GM23338 (cell line): ENCODE measurements around the gene DPP10. TPM values are rescaled to one million over a fixed set of nuclear protein-coding genes. Genes with fewer than 3 reads are reported as not detected.

ENCODE experiments used
- ATAC-seq: fragments of 200-7000 bp; cut with Tn5 transposase; 3 replicates; pipeline ENCODE4 v1.9.1; 2020
- DNase-seq: peaks from one replicate; pipeline ENCODE4 v3.0.0-alpha.2; 2015; ENCODE audit warnings: low spot score
- H2AFZ ChIP-seq: fragments of 200-600 bp; sonication (generic); 2 replicates; pipeline ENCODE4 v1.8.0; 2016; ENCODE audit warnings: antibody characterized with exemption, mild to moderate bottlenecking, moderate library complexity
- H3F3A ChIP-seq: fragments of 200-600 bp; sonication (generic); replicated peaks from 2 replicates; pipeline ENCODE4 v1.8.0; 2017; ENCODE audit warnings: antibody characterized with exemption, mixed run types, low read depth
- H3K27ac ChIP-seq: fragments of 200-600 bp; sonication (generic); 2 replicates; pipeline ENCODE4 v1.6.1; 2016; ENCODE audit warnings: low read depth
- H3K27me3 ChIP-seq: fragments of 200-600 bp; sonication (generic); 2 replicates; pipeline ENCODE4 v1.8.0; 2016; ENCODE audit warnings: mild to moderate bottlenecking, mixed run types, moderate library complexity; ENCODE audit not compliant: insufficient read depth
- H3K36me3 ChIP-seq: fragments of 200-600 bp; sonication (generic); 2 replicates; pipeline ENCODE4 v1.8.0; 2016; ENCODE audit warnings: mild to moderate bottlenecking; ENCODE audit not compliant: insufficient read depth
- H3K4me1 ChIP-seq: fragments of 200-600 bp; sonication (generic); 2 replicates; pipeline ENCODE4 v1.8.0; 2016; ENCODE audit warnings: mild to moderate bottlenecking, moderate library complexity; ENCODE audit not compliant: insufficient read depth
- H3K4me2 ChIP-seq: fragments of 200-600 bp; sonication (generic); 2 replicates; pipeline ENCODE4 v1.7.1; 2017; ENCODE audit warnings: mixed run types
- H3K4me3 ChIP-seq: fragments of 200-600 bp; sonication (generic); 2 replicates; pipeline ENCODE4 v1.6.1; 2016; ENCODE audit warnings: mixed run types
- H3K79me2 ChIP-seq: fragments of 200-600 bp; sonication (generic); replicated peaks from 2 replicates; pipeline ENCODE4 v1.8.0; 2017; ENCODE audit warnings: mild to moderate bottlenecking; ENCODE audit not compliant: insufficient read depth
- H3K9me2 ChIP-seq: fragments of 200-600 bp; sonication (generic); 2 replicates; pipeline ENCODE4 v1.8.0; 2017; ENCODE audit not compliant: insufficient read depth
- H4K20me1 ChIP-seq: fragments of 200-600 bp; sonication (generic); replicated peaks from 2 replicates; pipeline ENCODE4 v1.8.0; 2017; ENCODE audit warnings: mild to moderate bottlenecking; ENCODE audit not compliant: insufficient read depth
- H3K27ac Mint-ChIP-seq: 2 replicates; pipeline ENCODE4 v1.8.0; 2020; ENCODE audit warnings: inconsistent platforms, mild to moderate bottlenecking, moderate library complexity, mixed read lengths
- H3K27me3 Mint-ChIP-seq: 3 replicates; pipeline ENCODE4 v1.8.0; 2022; ENCODE audit warnings: low read depth, mild to moderate bottlenecking, moderate library complexity, mixed read lengths, inconsistent platforms; ENCODE audit not compliant: insufficient read depth, poor library complexity
- H3K36me3 Mint-ChIP-seq: 3 replicates; pipeline ENCODE4 v1.8.0; 2021; ENCODE audit warnings: low read depth, mild to moderate bottlenecking, inconsistent platforms, moderate library complexity, mixed read lengths
- H3K4me1 Mint-ChIP-seq: 3 replicates; pipeline ENCODE4 v1.8.0; 2020; ENCODE audit warnings: mild to moderate bottlenecking, inconsistent platforms, mixed read lengths
- H3K4me3 Mint-ChIP-seq: 3 replicates; pipeline ENCODE4 v1.8.0; 2021; ENCODE audit warnings: moderate library complexity, mild to moderate bottlenecking, inconsistent platforms, mixed read lengths
- H3K9me3 Mint-ChIP-seq: 3 replicates; pipeline ENCODE4 v1.8.0; 2020; ENCODE audit warnings: moderate library complexity, mild to moderate bottlenecking, inconsistent platforms, mixed read lengths
- CREB1 ChIP-seq: fragments of 250-450 bp; sonication (Bioruptor Pico); IDR thresholded peaks from 2 replicates; pipeline ENCODE4 v1.5.0; 2020; ENCODE audit warnings: low read depth, mild to moderate bottlenecking, moderate library complexity
- EZH2 ChIP-seq: fragments of 200-600 bp; sonication (generic); IDR thresholded peaks from one replicate; pipeline ENCODE4 v1.8.0; 2017; ENCODE audit warnings: antibody characterized with exemption, mild to moderate bottlenecking, low read depth; ENCODE audit not compliant: unreplicated experiment
- EZH2phosphoT487 ChIP-seq: fragments of 200-600 bp; sonication (generic); IDR thresholded peaks from one replicate; pipeline ENCODE4 v1.8.1; 2018; ENCODE audit warnings: antibody characterized with exemption; ENCODE audit not compliant: unreplicated experiment
- JUNB ChIP-seq: IDR thresholded peaks from one replicate; pipeline ENCODE4 v1.6.1; 2016; ENCODE audit warnings: antibody characterized with exemption; ENCODE audit not compliant: unreplicated experiment
- NANOG ChIP-seq: IDR thresholded peaks from 2 replicates; pipeline ENCODE4 v1.6.1; 2016; ENCODE audit warnings: antibody characterized with exemption, borderline replicate concordance
- POLR2AphosphoS5 ChIP-seq: IDR thresholded peaks from 2 replicates; pipeline ENCODE4 v1.6.1; 2016; ENCODE audit warnings: antibody characterized with exemption, low read depth
- STAT1 ChIP-seq: IDR thresholded peaks from one replicate; pipeline ENCODE4 v1.6.1; 2016; ENCODE audit warnings: antibody characterized with exemption; ENCODE audit not compliant: unreplicated experiment
- ZNF114 ChIP-seq: fragments of 250-450 bp; sonication (Bioruptor Pico); IDR thresholded peaks from 2 replicates; pipeline ENCODE4 v1.5.0; 2020; ENCODE audit warnings: mild to moderate bottlenecking, moderate library complexity
- ZNF331 ChIP-seq: fragments of 250-450 bp; sonication (Bioruptor Pico); IDR thresholded peaks from 2 replicates; pipeline ENCODE4 v1.5.0; 2020; ENCODE audit warnings: low read depth, mild to moderate bottlenecking, moderate library complexity
- polyA plus RNA-seq: library from polyadenylated mRNA; unstranded; fragments of >200 nt; fragmentation: Nextera tagmentation; extraction: Ambion mirVana; gene quantifications from 2 replicates; pipeline ENCODE4 v1.2.1, GENCODE V29; 2016
- total RNA-seq: library from RNA; depleted of rRNA; stranded (reverse); fragments of >200 nt; shearing (Covaris generic); gene quantifications from 2 replicates; pipeline ENCODE4 v1.2.3, GENCODE V29; 2014
- TF ChIP-seq, protein P1 (sequence below): IDR thresholded peaks from 2 replicates; pipeline ENCODE4 v1.6.1; 2016; ENCODE audit warnings: antibody characterized with exemption
- TF ChIP-seq, protein P2 (sequence below): IDR thresholded peaks from one replicate; pipeline ENCODE4 v1.6.1; 2018; ENCODE audit warnings: antibody characterized with exemption; ENCODE audit not compliant: unreplicated experiment
- TF ChIP-seq, protein P3 (sequence below): fragments of 250-450 bp; sonication (Bioruptor Pico); IDR thresholded peaks from 2 replicates; pipeline ENCODE4 v1.5.0; 2020; ENCODE audit warnings: mild to moderate bottlenecking, moderate library complexity
- TF ChIP-seq, protein P4 (sequence below), 2 experiments: fragments of 200-600 bp in 1 of 2; sonication (generic) in 1 of 2; conservative IDR thresholded peaks; 2 replicates each; pipeline versions ENCODE4 v1.5.1 to v1.6.1; 2016 to 2017; ENCODE audit warnings: antibody characterized with exemption in 2 of 2, low read depth in 2 of 2, mild to moderate bottlenecking in 2 of 2, moderate library complexity in 1 of 2

The DPP10 gene
- total and polyA plus RNA-seq, 2 experiments from 2014 or later = 3.6 to 14.8 TPM

DNA sequence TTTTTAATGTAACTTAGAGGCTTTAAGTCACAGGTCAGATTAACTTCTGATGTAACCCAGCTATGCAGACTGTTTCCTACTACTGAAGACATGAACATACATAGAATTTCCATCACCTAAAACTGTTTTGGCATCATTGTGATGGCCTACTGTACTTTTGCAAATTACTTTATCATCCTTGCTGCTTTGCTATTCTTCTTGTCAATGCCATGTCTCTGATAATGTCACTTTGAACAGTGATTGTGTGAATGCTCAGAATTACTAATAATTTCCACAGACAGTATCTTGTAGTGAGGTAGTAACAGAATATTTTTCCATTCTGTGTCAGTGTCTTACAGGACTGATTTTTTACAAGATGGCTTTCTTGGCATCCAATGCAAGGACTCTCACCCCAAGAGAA is 663.5 kb downstream of the DPP10 start:
- H3K4me1 ChIP-seq = no peaks in the 10 kb centered on the region
- no peaks in the 10 kb centered on the region for H3K27me3 ChIP-seq
- H2AFZ ChIP-seq = no peak overlapping the region
- H3K9me2 ChIP-seq = no peaks in the 10 kb centered on the region
- no peak overlapping the region for H3K4me3 ChIP-seq
- no peak overlapping the region for H3K4me2 ChIP-seq
- no peaks in the 10 kb centered on the region; the same call in 2 of the 3 replicates for H3K36me3 Mint-ChIP-seq
- no peaks in the 10 kb centered on the region for H4K20me1 ChIP-seq
- ATAC-seq = no peak
- H3K27ac Mint-ChIP-seq = no peak overlapping the region
- no peak overlapping the region for H3K27ac ChIP-seq
- H3K79me2 ChIP-seq = no peaks in the 10 kb centered on the region
- no peaks in the 10 kb centered on the region for H3K4me1 Mint-ChIP-seq
- H3K9me3 Mint-ChIP-seq = 0 out of 3 replicates have a peak, but pooled peaks cover 3% of the 10 kb centered on the region
- H3F3A ChIP-seq = no peaks in the 10 kb centered on the region
- H3K27me3 Mint-ChIP-seq = peaks cover 2% of the 10 kb centered on the region
- TF ChIP-seq POLR2AphosphoS5 = no peak
- TF ChIP-seq, protein P1, sequence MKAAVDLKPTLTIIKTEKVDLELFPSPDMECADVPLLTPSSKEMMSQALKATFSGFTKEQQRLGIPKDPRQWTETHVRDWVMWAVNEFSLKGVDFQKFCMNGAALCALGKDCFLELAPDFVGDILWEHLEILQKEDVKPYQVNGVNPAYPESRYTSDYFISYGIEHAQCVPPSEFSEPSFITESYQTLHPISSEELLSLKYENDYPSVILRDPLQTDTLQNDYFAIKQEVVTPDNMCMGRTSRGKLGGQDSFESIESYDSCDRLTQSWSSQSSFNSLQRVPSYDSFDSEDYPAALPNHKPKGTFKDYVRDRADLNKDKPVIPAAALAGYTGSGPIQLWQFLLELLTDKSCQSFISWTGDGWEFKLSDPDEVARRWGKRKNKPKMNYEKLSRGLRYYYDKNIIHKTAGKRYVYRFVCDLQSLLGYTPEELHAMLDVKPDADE = no peak
- no peak for TF ChIP-seq EZH2
- TF ChIP-seq, protein P2, sequence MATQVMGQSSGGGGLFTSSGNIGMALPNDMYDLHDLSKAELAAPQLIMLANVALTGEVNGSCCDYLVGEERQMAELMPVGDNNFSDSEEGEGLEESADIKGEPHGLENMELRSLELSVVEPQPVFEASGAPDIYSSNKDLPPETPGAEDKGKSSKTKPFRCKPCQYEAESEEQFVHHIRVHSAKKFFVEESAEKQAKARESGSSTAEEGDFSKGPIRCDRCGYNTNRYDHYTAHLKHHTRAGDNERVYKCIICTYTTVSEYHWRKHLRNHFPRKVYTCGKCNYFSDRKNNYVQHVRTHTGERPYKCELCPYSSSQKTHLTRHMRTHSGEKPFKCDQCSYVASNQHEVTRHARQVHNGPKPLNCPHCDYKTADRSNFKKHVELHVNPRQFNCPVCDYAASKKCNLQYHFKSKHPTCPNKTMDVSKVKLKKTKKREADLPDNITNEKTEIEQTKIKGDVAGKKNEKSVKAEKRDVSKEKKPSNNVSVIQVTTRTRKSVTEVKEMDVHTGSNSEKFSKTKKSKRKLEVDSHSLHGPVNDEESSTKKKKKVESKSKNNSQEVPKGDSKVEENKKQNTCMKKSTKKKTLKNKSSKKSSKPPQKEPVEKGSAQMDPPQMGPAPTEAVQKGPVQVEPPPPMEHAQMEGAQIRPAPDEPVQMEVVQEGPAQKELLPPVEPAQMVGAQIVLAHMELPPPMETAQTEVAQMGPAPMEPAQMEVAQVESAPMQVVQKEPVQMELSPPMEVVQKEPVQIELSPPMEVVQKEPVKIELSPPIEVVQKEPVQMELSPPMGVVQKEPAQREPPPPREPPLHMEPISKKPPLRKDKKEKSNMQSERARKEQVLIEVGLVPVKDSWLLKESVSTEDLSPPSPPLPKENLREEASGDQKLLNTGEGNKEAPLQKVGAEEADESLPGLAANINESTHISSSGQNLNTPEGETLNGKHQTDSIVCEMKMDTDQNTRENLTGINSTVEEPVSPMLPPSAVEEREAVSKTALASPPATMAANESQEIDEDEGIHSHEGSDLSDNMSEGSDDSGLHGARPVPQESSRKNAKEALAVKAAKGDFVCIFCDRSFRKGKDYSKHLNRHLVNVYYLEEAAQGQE = no peak
- TF ChIP-seq, protein P3, sequence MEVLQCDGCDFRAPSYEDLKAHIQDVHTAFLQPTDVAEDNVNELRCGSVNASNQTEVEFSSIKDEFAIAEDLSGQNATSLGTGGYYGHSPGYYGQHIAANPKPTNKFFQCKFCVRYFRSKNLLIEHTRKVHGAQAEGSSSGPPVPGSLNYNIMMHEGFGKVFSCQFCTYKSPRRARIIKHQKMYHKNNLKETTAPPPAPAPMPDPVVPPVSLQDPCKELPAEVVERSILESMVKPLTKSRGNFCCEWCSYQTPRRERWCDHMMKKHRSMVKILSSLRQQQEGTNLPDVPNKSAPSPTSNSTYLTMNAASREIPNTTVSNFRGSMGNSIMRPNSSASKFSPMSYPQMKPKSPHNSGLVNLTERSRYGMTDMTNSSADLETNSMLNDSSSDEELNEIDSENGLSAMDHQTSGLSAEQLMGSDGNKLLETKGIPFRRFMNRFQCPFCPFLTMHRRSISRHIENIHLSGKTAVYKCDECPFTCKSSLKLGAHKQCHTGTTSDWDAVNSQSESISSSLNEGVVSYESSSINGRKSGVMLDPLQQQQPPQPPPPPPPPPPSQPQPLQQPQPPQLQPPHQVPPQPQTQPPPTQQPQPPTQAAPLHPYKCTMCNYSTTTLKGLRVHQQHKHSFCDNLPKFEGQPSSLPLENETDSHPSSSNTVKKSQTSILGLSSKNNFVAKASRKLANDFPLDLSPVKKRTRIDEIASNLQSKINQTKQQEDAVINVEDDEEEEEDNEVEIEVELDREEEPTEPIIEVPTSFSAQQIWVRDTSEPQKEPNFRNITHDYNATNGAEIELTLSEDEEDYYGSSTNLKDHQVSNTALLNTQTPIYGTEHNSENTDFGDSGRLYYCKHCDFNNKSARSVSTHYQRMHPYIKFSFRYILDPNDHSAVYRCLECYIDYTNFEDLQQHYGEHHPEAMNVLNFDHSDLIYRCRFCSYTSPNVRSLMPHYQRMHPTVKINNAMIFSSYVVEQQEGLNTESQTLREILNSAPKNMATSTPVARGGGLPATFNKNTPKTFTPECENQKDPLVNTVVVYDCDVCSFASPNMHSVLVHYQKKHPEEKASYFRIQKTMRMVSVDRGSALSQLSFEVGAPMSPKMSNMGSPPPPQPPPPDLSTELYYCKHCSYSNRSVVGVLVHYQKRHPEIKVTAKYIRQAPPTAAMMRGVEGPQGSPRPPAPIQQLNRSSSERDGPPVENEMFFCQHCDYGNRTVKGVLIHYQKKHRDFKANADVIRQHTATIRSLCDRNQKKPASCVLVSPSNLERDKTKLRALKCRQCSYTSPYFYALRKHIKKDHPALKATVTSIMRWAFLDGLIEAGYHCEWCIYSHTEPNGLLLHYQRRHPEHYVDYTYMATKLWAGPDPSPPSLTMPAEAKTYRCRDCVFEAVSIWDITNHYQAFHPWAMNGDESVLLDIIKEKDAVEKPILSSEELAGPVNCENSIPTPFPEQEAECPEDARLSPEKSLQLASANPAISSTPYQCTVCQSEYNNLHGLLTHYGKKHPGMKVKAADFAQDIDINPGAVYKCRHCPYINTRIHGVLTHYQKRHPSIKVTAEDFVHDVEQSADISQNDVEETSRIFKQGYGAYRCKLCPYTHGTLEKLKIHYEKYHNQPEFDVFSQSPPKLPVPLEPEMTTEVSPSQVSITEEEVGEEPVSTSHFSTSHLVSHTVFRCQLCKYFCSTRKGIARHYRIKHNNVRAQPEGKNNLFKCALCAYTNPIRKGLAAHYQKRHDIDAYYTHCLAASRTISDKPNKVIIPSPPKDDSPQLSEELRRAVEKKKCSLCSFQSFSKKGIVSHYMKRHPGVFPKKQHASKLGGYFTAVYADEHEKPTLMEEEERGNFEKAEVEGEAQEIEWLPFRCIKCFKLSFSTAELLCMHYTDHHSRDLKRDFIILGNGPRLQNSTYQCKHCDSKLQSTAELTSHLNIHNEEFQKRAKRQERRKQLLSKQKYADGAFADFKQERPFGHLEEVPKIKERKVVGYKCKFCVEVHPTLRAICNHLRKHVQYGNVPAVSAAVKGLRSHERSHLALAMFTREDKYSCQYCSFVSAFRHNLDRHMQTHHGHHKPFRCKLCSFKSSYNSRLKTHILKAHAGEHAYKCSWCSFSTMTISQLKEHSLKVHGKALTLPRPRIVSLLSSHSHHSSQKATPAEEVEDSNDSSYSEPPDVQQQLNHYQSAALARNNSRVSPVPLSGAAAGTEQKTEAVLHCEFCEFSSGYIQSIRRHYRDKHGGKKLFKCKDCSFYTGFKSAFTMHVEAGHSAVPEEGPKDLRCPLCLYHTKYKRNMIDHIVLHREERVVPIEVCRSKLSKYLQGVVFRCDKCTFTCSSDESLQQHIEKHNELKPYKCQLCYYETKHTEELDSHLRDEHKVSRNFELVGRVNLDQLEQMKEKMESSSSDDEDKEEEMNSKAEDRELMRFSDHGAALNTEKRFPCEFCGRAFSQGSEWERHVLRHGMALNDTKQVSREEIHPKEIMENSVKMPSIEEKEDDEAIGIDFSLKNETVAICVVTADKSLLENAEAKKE (CRISPR knock-in tag) = no peak
- TF ChIP-seq JUNB = no peak
- no peak for TF ChIP-seq ZNF114
- TF ChIP-seq CREB1 (CRISPR knock-in tag) = no peak
- no peak for TF ChIP-seq EZH2phosphoT487
- no peak for TF ChIP-seq ZNF331 (CRISPR knock-in tag)
- TF ChIP-seq NANOG = no peak
- no peak for TF ChIP-seq STAT1
- TF ChIP-seq, protein P4, sequence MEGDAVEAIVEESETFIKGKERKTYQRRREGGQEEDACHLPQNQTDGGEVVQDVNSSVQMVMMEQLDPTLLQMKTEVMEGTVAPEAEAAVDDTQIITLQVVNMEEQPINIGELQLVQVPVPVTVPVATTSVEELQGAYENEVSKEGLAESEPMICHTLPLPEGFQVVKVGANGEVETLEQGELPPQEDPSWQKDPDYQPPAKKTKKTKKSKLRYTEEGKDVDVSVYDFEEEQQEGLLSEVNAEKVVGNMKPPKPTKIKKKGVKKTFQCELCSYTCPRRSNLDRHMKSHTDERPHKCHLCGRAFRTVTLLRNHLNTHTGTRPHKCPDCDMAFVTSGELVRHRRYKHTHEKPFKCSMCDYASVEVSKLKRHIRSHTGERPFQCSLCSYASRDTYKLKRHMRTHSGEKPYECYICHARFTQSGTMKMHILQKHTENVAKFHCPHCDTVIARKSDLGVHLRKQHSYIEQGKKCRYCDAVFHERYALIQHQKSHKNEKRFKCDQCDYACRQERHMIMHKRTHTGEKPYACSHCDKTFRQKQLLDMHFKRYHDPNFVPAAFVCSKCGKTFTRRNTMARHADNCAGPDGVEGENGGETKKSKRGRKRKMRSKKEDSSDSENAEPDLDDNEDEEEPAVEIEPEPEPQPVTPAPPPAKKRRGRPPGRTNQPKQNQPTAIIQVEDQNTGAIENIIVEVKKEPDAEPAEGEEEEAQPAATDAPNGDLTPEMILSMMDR (conservative IDR thresholded peaks at IDR 0.05; ENCODE audit: low read depth in 2 of 2) = no peak
- H3K36me3 ChIP-seq = no peaks in the 10 kb centered on the region; the same call in 1 of the 2 replicates
- DNase-seq = no peak
- no peak overlapping the region for H3K4me3 Mint-ChIP-seq
